Osteoblast (primary cell): ENCODE results near the gene NLRP3. TPM values are rescaled to one million over a fixed set of nuclear protein-coding genes. Genes with fewer than 3 reads are reported as not detected.

Source experiments
- DNase-seq: peaks from one replicate; pipeline ENCODE4 v3.0.0; 2011; ENCODE audit warnings: low spot score, mixed read lengths; ENCODE audit not compliant: insufficient read length; ENCODE audit errors: missing footprints
- H2AFZ ChIP-seq: 2 replicates; pipeline ENCODE4 v1.6.0; 2011; ENCODE audit warnings: mild to moderate bottlenecking, low read length
- H3K27ac ChIP-seq: 2 replicates; pipeline ENCODE4 v1.5.1; 2011; ENCODE audit warnings: mild to moderate bottlenecking, low read depth, low read length, moderate library complexity
- H3K27me3 ChIP-seq: 2 replicates; pipeline ENCODE4 v1.6.0; 2012; ENCODE audit warnings: mild to moderate bottlenecking, control low read depth, inconsistent platforms, low read length, moderate library complexity; ENCODE audit not compliant: insufficient read depth
- H3K36me3 ChIP-seq: 2 replicates; pipeline ENCODE4 v1.5.1; 2011; ENCODE audit warnings: mild to moderate bottlenecking, low read length, control low read depth, moderate library complexity; ENCODE audit not compliant: insufficient read depth
- H3K4me1 ChIP-seq: 2 replicates; pipeline ENCODE4 v1.5.1; 2011; ENCODE audit warnings: mild to moderate bottlenecking, low read length, control low read depth, moderate library complexity; ENCODE audit not compliant: insufficient read depth
- H3K4me2 ChIP-seq: 2 replicates; pipeline ENCODE4 v1.6.0; 2011; ENCODE audit warnings: mild to moderate bottlenecking, low read length; ENCODE audit not compliant: insufficient read depth
- H3K4me3 ChIP-seq: fragments of 200-600 bp; sonication (generic); 3 replicates; pipeline ENCODE4 v1.5.1; 2012; ENCODE audit warnings: mild to moderate bottlenecking, low read length, inconsistent platforms; ENCODE audit not compliant: insufficient read depth
- H3K79me2 ChIP-seq: 2 replicates; pipeline ENCODE4 v1.6.0; 2012; ENCODE audit warnings: mild to moderate bottlenecking, low read length, control low read depth, inconsistent platforms; ENCODE audit not compliant: insufficient read depth
- H3K9me3 ChIP-seq: 2 replicates; pipeline ENCODE4 v1.5.1; 2011; ENCODE audit warnings: low read depth, low read length, control low read depth
- H4K20me1 ChIP-seq: 2 replicates; pipeline ENCODE4 v1.6.0; 2012; ENCODE audit warnings: mild to moderate bottlenecking, low read length, control low read depth; ENCODE audit not compliant: insufficient read depth
- CTCF ChIP-seq: IDR thresholded peaks from 2 replicates; pipeline ENCODE4 v1.5.1; 2011; ENCODE audit warnings: mild to moderate bottlenecking, low read depth, low read length, moderate library complexity; ENCODE audit errors: extremely low read depth
- total RNA-seq: library from RNA; depleted of rRNA; stranded (reverse); fragments of >200 nt; gene quantifications from 2 replicates; pipeline ENCODE4 v1.2.3, GENCODE V29; 2012

The NLRP3 gene
- total RNA-seq, 1 donor = 0.36 TPM

- Histone ChIP-seq H3K4me1 (peaks cover 6% of the 10 kb centered on the region), H3K4me2 (no peak overlapping the region)
- no peak for TF ChIP-seq CTCF
Observed at GRCh38 chr1:247451388-247452010, 35.5 kb downstream of the NLRP3 start.

GRCh38 chr1:247452447-247453039 lies 36.6 kb downstream of the NLRP3 start:
- H3K27me3 ChIP-seq = no peaks in the 10 kb centered on the region

More at GRCh38 chr1:247451388-247452010, 35.5 kb downstream of the NLRP3 start:
- H3K27me3 ChIP-seq = no peaks in the 10 kb centered on the region
- no peak overlapping the region for H3K4me3 ChIP-seq
- H3K79me2 ChIP-seq = no peaks in the 10 kb centered on the region
- no peaks in the 10 kb centered on the region for H4K20me1 ChIP-seq
- H3K9me3 ChIP-seq = no peaks in the 10 kb centered on the region
- H3K36me3 ChIP-seq = no peaks in the 10 kb centered on the region
- H3K27ac ChIP-seq = no peak overlapping the region
- DNase-seq = no peak
- H2AFZ ChIP-seq = no peak overlapping the region

GRCh38 chr1:247453245-247453644 lies 37.3 kb downstream of the NLRP3 start:
- no peak for TF ChIP-seq CTCF
- H3K9me3 ChIP-seq = no peaks in the 10 kb centered on the region
- no peaks in the 10 kb centered on the region for H4K20me1 ChIP-seq
- no peak overlapping the region for H2AFZ ChIP-seq
- H3K4me1 ChIP-seq = peaks cover 5% of the 10 kb centered on the region
- H3K79me2 ChIP-seq = no peaks in the 10 kb centered on the region
- H3K36me3 ChIP-seq = no peaks in the 10 kb centered on the region
- H3K4me2 ChIP-seq = no peak overlapping the region
- DNase-seq = no peak
- no peak overlapping the region for H3K27ac ChIP-seq
- no peaks in the 10 kb centered on the region for H3K27me3 ChIP-seq
- no peak overlapping the region for H3K4me3 ChIP-seq

More at GRCh38 chr1:247452447-247453039, 36.6 kb downstream of the NLRP3 start:
- H4K20me1 ChIP-seq = no peaks in the 10 kb centered on the region
- H3K27ac ChIP-seq = no peak overlapping the region
- no peak overlapping the region for H3K4me2 ChIP-seq
- no peaks in the 10 kb centered on the region for H3K79me2 ChIP-seq
- no peak overlapping the region for H3K4me3 ChIP-seq
- no peak for TF ChIP-seq CTCF
- no peaks in the 10 kb centered on the region for H3K36me3 ChIP-seq
- no peak overlapping the region for H2AFZ ChIP-seq
- DNase-seq = no peak
- H3K9me3 ChIP-seq = no peaks in the 10 kb centered on the region
- H3K4me1 ChIP-seq = peaks cover 6% of the 10 kb centered on the region

- no peaks in the 10 kb centered on the region for H3K9me3 ChIP-seq
- H3K79me2 ChIP-seq = no peaks in the 10 kb centered on the region
- DNase-seq = no peak
- H4K20me1 ChIP-seq = no peaks in the 10 kb centered on the region
- H3K4me1 ChIP-seq = no peaks in the 10 kb centered on the region
- no peak for TF ChIP-seq CTCF
- H3K36me3 ChIP-seq = no peaks in the 10 kb centered on the region
- no peak overlapping the region for H3K4me2 ChIP-seq
- no peak overlapping the region for H3K27ac ChIP-seq
- H2AFZ ChIP-seq = no peak overlapping the region
- no peak overlapping the region for H3K4me3 ChIP-seq
- no peaks in the 10 kb centered on the region for H3K27me3 ChIP-seq
Observed at GRCh38 chr1:247453997-247454396, 38.0 kb downstream of the NLRP3 start.
